Esophagus muscularis mucosa (tissue), 3 donors: ENCODE measurements around the gene STT3A.

Experiments used
- POLR2AphosphoS5 ChIP-seq, 2 donors: sonication (generic); formaldehyde crosslinking; IDR thresholded peaks; one replicate each; pipeline ENCODE4 v1.6.1; 2017; ENCODE audit warnings: antibody characterized with exemption in 2 of 2
- TF ChIP-seq, protein P1 (sequence below), 3 experiments: fragments of 200-600 bp in 2 of 3; fragments of 450-650 bp in 1 of 3; sonication (generic) in 2 of 3; IDR thresholded peaks; one replicate each; pipeline ENCODE4 v1.5.1; 2017 to 2019; ENCODE audit warnings: antibody characterized with exemption in 3 of 3, mild to moderate bottlenecking in 2 of 3, moderate library complexity in 1 of 3

DNA sequence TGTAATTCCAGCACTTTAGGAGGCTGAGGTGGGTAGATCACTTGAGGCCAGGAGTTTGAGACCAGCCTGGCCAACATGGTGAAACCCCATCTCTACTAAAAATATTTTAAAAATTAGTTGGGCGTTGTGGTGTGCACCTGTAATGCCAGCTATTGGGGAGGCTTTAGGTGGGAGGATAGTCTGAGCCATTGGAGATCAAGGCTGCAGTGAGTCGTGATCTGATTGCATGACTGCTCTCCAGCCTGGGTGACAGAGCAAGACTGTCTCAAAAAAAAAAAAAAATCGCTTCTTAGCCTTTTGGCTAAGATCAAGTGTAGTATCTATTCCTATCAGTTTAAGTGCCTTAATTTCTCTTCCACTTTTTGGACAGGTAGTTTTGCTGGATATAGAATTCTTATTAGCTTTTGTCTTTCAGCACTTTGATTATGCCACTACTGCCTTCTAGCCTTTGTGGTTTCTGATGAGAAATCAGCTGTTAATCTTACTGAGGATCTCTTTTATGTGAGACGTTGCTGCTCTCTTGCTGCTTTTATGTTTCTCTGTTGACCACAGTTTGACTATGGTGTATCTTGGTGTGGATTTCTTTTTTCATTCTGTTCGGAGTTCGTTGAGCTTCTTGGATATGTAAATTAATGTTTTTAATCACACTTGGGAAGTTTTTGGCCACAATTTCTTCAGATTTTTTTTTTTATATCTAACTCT lies 57.0 kb downstream of the STT3A start:
- TF ChIP-seq, protein P1, sequence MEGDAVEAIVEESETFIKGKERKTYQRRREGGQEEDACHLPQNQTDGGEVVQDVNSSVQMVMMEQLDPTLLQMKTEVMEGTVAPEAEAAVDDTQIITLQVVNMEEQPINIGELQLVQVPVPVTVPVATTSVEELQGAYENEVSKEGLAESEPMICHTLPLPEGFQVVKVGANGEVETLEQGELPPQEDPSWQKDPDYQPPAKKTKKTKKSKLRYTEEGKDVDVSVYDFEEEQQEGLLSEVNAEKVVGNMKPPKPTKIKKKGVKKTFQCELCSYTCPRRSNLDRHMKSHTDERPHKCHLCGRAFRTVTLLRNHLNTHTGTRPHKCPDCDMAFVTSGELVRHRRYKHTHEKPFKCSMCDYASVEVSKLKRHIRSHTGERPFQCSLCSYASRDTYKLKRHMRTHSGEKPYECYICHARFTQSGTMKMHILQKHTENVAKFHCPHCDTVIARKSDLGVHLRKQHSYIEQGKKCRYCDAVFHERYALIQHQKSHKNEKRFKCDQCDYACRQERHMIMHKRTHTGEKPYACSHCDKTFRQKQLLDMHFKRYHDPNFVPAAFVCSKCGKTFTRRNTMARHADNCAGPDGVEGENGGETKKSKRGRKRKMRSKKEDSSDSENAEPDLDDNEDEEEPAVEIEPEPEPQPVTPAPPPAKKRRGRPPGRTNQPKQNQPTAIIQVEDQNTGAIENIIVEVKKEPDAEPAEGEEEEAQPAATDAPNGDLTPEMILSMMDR (IDR thresholded peaks at IDR 0.05): no peak
- TF ChIP-seq POLR2AphosphoS5 (IDR thresholded peaks at IDR 0.05): no peak
